ENCODE results near the gene TCEA3.

GRCh38 chr1:23369335-23370013 is 55.1 kb downstream of the TCEA3 start, which contains the start of gene ZNF436:
- TF ChIP-seq CTCF (IDR thresholded peaks at IDR 0.05): no peak
- TF ChIP-seq POLR2A (IDR thresholded peaks at IDR 0.05): peak; percentile 55
- no peak for TF ChIP-seq EP300 (IDR thresholded peaks at IDR 0.05)

Data from ovary (tissue), 3 donors.